ENCODE data around the gene GFER. TPM values are rescaled to one million over a fixed set of nuclear protein-coding genes. Genes with fewer than 3 reads are reported as not detected.

Gene GFER
- total and polyA plus RNA-seq, 2 donors (not counting 1 experiment from before 2014, with no cell fraction given), result 15.6 to 30.4 TPM

GRCh38 chr16:2001456-2002355 lies 17.7 kb downstream of the GFER start:
- Histone ChIP-seq H3K27me3 (replicated peaks in 1 of 4; ENCODE audit: control extremely low read depth in 1 of 4, control insufficient read depth in 3 of 4, insufficient read depth in 4 of 4, low read length in 3 of 4) (no peaks in the 10 kb centered on the region), H3K27ac (ENCODE audit: low read length in 2 of 2) (no peak overlapping the region), H4K20me1 (ENCODE audit: control insufficient read depth, insufficient read depth, low read length, poor library complexity, severe bottlenecking) (peaks cover 63% of the 10 kb centered on the region), H3K4me1 (ENCODE audit: control insufficient read depth in 2 of 2, insufficient read depth in 2 of 2, low read length in 2 of 2) (peaks cover 12 to 21% of the 10 kb centered on the region in 2 donors), H3K79me2 (ENCODE audit: control insufficient read depth, insufficient read depth, low read length) (peaks cover 45% of the 10 kb centered on the region), H3K9ac (ENCODE audit: low read length) (no peak overlapping the region), H3K36me3 (replicated peaks in 1 of 2; ENCODE audit: control extremely low read depth in 1 of 2, control insufficient read depth in 1 of 2, extremely low read depth in 1 of 2, insufficient read depth in 2 of 2, low read length in 1 of 2) (peaks cover 0 to 49% of the 10 kb centered on the region in 2 experiments), H3K9me3 (ENCODE audit: control extremely low read depth in 1 of 3, control insufficient read depth in 2 of 3, insufficient read depth in 1 of 3, low read length in 2 of 3) (no peaks in the 10 kb centered on the region), H3K4me3 (ENCODE audit: control extremely low read depth in 1 of 5, extremely low read depth in 1 of 5, insufficient read depth in 1 of 5, low read depth in 2 of 5, low read length in 4 of 5) (no peak overlapping the region), H2AFZ (ENCODE audit: insufficient read depth, low read depth, low read length, poor library complexity, severe bottlenecking) (no peak overlapping the region), H3K4me2 (replicated peaks; ENCODE audit: low read depth, low read length, poor library complexity, severe bottlenecking) (no peak overlapping the region)
- H3K9me3 Mint-ChIP-seq (ENCODE audit: insufficient read depth), result no peaks in the 10 kb centered on the region
- peaks cover 20% of the 10 kb centered on the region for H3K4me1 Mint-ChIP-seq
- no peak overlapping the region for H3K27ac Mint-ChIP-seq
- ChIA-PET POLR2A (interaction anchor here (0.6 kb wide), 1 partner anchor 10 kb away, joined by 5 read pairs; no protein-coding TSS in a partner anchor), CTCF (interaction anchor here (4.9 kb wide), 1 partner anchor 139 kb away, joined by 46 read pairs; no protein-coding TSS in a partner anchor)
- H3K27me3 Mint-ChIP-seq, result no peaks in the 10 kb centered on the region
- 98% methylated on average over 50 of the region's 53 CpGs for WGBS (ENCODE audit: insufficient coverage)
- DNase-seq (no peak), ATAC-seq (ENCODE audit: low read depth) (no peak)
- TF ChIP-seq CTCF (IDR thresholded peaks at IDR 0.05) (no peak), EZH2 (IDR thresholded peaks at IDR 0.05; ENCODE audit: borderline replicate concordance, insufficient read depth, low read depth, low read length, poor library complexity, severe bottlenecking) (no peak)
- intact Hi-C loops (cut with micrococcal nuclease), result no loop called here
- H3K4me3 Mint-ChIP-seq, result no peak overlapping the region
